Activated CD4-positive, alpha-beta T cell treated with anti-CD3 and anti-CD28 coated beads for 1 hour (primary cell): ENCODE data around the gene SPO11.

Experiments used
- DNase-seq: peaks from one replicate; pipeline ENCODE4 v3.0.0-alpha.2; 2020

SPO11 gene

GRCh38 chr20:57329608-57330221 lies at the start of gene SPO11:
SPO11 (plus strand) TSS chr20:57329803; CDS start chr20:57329868, 65 bp downstream.
- DNase-seq: no peak

DNA sequence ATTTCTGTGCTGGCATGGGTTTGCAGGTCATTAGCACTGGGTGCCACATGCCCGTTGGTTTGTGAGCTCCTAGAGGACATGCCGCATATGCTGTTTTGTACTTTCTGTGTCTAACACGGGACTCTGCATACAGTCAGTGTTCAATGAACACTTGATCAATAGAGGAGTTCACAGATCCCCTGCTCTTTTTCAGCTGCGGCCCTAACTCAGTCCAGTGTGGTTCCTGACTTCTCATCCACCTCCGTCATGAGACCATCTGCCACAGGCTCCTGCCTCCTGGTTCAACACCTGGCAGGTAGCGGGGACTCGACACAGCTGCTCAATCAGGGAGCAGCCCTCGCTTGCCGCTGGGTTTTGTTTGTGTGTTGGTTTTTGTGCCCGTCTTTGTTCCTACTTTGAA lies 49.4 kb upstream of the SPO11 start:
- DNase-seq: no peak

GRCh38 chr20:57281900-57282299 lies 47.7 kb upstream of the SPO11 start:
- no peak for DNase-seq

DNA sequence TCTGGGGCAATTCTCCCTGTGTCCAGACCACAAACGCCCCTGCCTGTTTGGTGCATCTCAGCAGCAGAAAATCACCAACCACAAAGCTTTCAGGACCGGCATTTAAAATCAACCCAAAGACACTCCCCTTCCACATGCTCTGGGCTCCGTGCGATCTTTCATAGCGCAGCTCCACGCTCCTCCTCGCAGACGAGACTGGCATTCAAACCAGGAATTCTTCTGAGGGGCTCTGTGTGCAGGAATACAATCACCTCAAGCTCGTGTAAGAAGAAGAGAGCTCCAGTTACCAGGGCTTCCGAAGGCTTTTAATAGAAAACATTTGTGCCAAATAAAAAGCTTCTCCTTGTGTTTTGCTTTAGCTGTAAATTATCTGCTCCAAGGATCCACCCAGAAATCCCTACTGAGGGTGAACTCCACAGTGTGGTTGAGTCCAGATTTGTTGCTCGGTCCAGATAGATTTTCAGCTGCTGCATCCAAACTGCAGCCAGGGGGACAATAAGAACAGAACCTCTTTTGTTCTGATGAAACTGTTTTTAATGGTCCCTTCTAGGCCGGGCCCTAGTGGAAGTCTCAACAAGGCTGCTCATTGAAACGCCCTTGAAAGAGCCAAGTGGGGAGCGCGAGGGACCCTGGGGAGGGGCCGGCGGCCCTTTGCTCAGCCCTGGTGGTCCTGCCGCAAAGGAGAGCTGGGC lies 46.8 kb upstream of the SPO11 start:
- DNase-seq: no peak

DNA sequence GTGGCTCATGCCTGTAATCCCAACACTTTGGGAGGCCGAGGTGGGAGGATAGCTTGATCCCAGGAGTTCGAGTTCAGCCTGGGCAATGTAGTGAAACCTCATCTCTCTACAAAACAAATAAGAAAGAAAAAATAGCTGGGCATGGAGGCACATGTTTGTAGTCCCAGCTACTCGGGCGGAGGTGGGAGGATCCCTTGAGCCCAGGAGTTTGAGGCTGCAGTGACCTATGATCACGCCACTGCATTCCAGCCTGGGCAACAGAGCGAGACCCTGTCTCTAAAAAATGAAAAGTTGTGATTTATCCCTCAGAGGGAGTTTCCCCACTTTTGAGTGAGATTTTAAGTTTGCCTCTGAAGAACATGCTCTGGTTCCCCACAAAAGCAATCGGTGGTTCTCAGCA lies 45.7 kb upstream of the SPO11 start:
- DNase-seq: no peak

DNA sequence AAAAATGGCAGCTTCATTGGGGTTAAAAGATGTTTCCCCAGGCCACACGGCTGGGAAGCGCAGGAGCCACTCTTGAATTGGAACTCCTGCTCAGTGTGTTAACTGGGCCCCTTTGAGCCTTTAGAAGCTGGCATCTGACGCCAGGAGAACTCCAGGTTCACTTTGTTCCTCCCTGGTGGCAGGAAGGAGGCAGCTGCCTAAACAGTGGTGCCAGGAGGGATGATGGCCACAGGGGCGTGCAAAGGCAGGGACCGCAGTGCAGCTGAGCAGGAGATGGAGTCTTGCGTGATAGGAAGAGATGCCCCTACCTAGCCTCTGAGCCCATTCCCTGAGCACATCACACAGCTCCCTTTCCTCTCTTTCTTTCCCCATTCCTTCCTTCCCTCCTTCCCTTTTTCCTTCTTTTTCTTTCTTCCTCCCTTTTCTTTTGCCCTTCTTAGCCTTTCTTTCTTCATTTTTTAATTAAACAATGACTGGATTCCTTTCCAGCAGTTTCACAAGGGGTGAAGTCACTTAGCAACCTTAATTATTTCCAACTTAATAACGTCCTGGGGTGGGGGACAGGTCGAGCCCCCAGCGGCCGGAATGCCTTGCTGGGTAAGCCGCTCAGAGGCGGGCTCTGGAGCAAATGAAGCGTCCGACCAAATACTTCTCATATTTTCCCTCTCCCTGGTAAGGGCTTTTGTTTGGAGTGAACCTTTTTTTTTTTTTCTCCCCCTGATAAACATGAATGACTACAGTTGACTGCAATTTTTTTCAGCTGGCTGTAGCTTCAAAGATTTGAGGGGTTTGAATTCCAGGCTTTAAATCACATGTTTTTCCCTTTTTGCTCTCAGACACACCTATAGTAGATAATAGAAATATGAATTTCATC lies 42.4 kb upstream of the SPO11 start:
- DNase-seq: no peak

- DNase-seq: no peak
Observed at GRCh38 chr20:57287901-57288300, 41.7 kb upstream of the SPO11 start.

GRCh38 chr20:57288651-57289277 lies 40.8 kb upstream of the SPO11 start:
- DNase-seq: no peak

- no peak for DNase-seq
Observed at GRCh38 chr20:57289391-57290177, 40.0 kb upstream of the SPO11 start.

GRCh38 chr20:57290178-57290484 lies 39.5 kb upstream of the SPO11 start:
- DNase-seq: no peak

- no peak for DNase-seq
Observed at GRCh38 chr20:57291003-57291402, 38.6 kb upstream of the SPO11 start.

GRCh38 chr20:57291694-57292093 lies 37.9 kb upstream of the SPO11 start:
- DNase-seq: no peak

- DNase-seq: no peak
Observed at GRCh38 chr20:57292611-57293010, 37.0 kb upstream of the SPO11 start.

DNA sequence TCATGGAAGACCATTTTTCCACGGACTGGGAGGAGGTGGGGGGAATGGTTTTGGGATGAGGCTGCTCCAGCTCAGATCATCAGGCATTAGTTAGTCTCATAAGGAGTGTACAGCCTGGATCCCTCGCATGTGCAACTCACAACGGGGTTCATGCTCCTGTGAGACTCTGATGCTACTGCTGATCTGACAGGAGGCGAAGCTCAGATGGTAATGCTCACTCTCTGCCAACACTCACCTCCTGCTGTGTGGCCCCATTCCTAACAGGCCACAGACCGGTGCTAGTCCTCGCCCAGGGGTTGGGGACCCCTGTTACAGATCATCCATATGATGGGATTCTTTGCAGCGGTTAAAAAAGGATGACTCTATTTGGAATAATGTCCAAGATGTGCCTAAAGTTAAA lies 35.6 kb upstream of the SPO11 start:
- no peak for DNase-seq

DNA sequence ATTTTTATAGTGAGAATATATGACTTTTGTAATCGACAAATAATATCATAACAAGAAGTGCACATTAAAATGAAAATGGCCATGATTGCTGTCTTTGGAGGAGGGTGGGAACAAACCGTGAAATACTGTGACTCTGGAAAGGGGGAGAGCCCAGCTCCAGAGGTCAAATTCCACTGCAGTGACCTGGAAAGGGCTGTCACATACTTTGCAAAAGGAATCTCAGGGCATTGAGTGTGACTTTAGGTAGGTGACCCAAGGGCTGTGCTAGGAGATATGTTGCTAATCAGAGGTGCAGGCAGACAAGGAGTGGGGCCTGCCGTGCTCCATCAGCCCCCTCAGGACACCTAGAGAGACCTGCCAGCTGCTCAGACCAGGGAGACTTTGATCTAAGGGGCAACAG lies 35.1 kb upstream of the SPO11 start:
- DNase-seq: no peak

GRCh38 chr20:57298457-57298856 lies 31.1 kb upstream of the SPO11 start:
- no peak for DNase-seq

DNA sequence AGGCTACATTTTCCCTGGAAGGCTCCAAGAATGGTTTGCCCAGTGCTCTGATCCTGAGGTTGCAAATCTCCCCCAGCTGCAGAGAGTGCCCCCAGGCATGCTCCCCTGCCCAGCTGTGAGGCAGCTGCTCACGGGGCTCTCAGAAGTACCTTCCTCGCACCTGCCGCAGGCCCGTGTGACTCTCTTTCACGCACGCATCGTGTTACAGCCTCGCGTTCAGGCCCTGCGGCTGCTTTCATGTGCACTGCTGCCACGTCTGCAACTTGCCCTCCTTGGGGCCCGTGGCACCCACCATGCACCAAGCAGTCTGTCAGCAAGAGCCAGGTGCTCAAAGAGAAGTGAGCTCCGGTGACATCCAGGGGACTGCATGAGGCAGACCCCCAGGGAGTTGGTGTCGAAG lies 28.6 kb upstream of the SPO11 start:
- DNase-seq: no peak

DNA sequence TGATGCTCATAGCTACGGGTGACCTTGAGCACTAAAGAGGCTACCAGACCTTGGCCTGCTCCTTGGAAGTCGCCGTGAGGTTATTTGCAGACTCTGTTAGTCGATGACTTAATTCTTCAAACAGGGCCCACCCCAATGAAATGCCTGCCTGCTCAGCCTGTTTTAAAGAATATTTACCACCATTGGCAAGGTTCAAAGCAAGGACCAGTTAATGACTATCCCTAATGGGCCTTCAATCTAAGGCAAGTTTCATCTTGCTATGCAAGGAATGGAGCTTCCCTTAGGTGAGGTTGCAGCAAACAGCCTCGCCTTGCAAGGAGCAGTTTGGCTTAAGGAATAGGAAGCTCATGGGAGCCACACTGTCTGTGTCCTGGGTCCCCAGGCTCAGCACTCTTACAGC lies 22.9 kb upstream of the SPO11 start:
- no peak for DNase-seq

- DNase-seq: no peak
Observed at GRCh38 chr20:57308451-57309271, 20.9 kb upstream of the SPO11 start.

GRCh38 chr20:57309544-57310115 lies 20.0 kb upstream of the SPO11 start:
- no peak for DNase-seq

DNA sequence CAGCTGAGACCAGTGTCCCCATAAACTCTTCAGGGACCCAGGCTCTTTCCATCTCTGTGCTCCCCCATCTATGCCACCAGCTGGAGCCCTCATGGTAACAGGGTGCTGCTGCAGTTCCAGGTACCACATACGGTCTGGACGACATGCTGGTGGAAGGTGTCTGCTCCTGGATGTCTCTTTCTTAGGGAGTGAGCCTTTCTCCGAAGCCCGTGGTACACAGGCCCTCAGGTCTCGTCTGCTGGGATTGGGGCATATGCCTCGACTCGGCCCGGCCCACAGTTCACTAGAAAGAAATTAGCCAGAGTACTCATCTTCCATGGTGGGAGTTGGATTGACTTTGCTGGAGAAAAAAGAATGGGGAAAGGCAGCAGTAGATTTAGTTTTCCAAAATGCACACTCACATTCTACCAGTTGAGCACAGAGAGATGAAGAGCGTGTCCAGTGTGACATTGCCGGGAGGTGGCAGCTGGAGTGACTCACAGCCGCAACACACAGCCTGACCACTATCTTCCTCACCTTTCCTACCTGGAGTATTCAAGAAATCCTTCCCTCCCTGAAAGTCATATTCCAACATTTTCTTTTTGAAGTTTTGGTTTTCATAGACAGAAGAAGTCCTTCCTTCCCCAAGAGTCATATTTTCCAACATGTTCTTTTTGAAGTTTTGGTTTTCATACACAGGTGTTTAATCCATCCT lies 18.6 kb upstream of the SPO11 start:
- DNase-seq: no peak
